Kidney epithelial cell (primary cell): ENCODE results near the gene CLCN3. TPM values are rescaled to one million over a fixed set of nuclear protein-coding genes. Genes with fewer than 3 reads are reported as not detected.
"Not testable (repeated sequence)": the region's sequence is repeated elsewhere in the genome, so short reads cannot be mapped to it uniquely, and the experiment has no call there.

Source experiments
- DNase-seq: peaks from one replicate; pipeline ENCODE4 v3.0.0-alpha.2; 2010; ENCODE audit warnings: low read depth
- H3K27me3 ChIP-seq: 2 replicates; pipeline ENCODE4 v1.6.0; 2011; ENCODE audit warnings: low read length; ENCODE audit not compliant: control insufficient read depth, insufficient read depth
- H3K36me3 ChIP-seq: 2 replicates; pipeline ENCODE4 v1.5.1; 2011; ENCODE audit warnings: low read length; ENCODE audit not compliant: control insufficient read depth, insufficient read depth
- H3K4me3 ChIP-seq: 2 replicates; pipeline ENCODE4 v1.5.1; 2011; ENCODE audit warnings: low read depth, mild to moderate bottlenecking, control low read depth, low read length
- CTCF ChIP-seq: IDR thresholded peaks from 2 replicates; pipeline ENCODE4 v1.5.1; 2011; ENCODE audit warnings: mild to moderate bottlenecking, moderate library complexity, low read length, control low read depth, inconsistent platforms; ENCODE audit not compliant: insufficient read depth, poor library complexity, severe bottlenecking
- total RNA-seq: library from RNA; depleted of rRNA; stranded (reverse); fragments of >200 nt; gene quantifications from 2 replicates; pipeline ENCODE4 v1.2.3, GENCODE V29; 2015

Gene CLCN3
- total RNA-seq, 1 donor from 2014 or later = 58.3 TPM

- Histone ChIP-seq H3K27me3 (peaks cover 10% of the 10 kb centered on the region), H3K4me3 (no peak overlapping the region), H3K36me3 (no peaks in the 10 kb centered on the region)
- TF ChIP-seq CTCF = no peak
- DNase-seq = no peak
Measured at GRCh38 chr4:169770416-169770815, 150.0 kb downstream of the CLCN3 start.

- not testable (repeated sequence) for H3K4me3 ChIP-seq, DNase-seq, H3K27me3 ChIP-seq, H3K36me3 ChIP-seq
Measured at GRCh38 chr4:169771556-169772080, 151.2 kb downstream of the CLCN3 start.

Other genes starting within 250 kb of the CLCN3 start
- 13.1 and 13.2 TPM in 2 replicates for gene NEK1, start 8.0 kb upstream of the CLCN3 start, total RNA-seq
- gene HPF1, start 137.4 kb downstream of the CLCN3 start, total RNA-seq = 35.2 and 36.1 TPM in 2 replicates